Stimulated activated CD8-positive, alpha-beta memory T cell treated with anti-CD3 and anti-CD28 coated beads, Interleukin-12 subunit alpha, Interleukin-12 subunit beta, amount 100 ng/mL, for 4 hours (primary cell): ENCODE data around the gene GALNT7.

Source experiments
- DNase-seq: peaks from one replicate; pipeline ENCODE4 v3.0.0-alpha.2; 2020; ENCODE audit warnings: low read depth

Gene GALNT7

GRCh38 chr4:173267711-173268110 lies 99.1 kb downstream of the GALNT7 start:
- DNase-seq, result no peak

GRCh38 chr4:173269280-173269679 lies 100.7 kb downstream of the GALNT7 start:
- no peak for DNase-seq

- no peak for DNase-seq
These were observed 101.9 kb downstream of the GALNT7 start for GRCh38 chr4:173270312-173271027.

- no peak for DNase-seq
These were observed 103.7 kb downstream of the GALNT7 start for GRCh38 chr4:173272314-173272713.

- no peak for DNase-seq
These were observed 104.4 kb downstream of the GALNT7 start for GRCh38 chr4:173272996-173273395.

GRCh38 chr4:173273941-173274340 lies 105.3 kb downstream of the GALNT7 start:
- DNase-seq, result no peak

GRCh38 chr4:173274744-173275143 lies 106.1 kb downstream of the GALNT7 start:
- DNase-seq, result no peak

GRCh38 chr4:173275150-173275549 lies 106.5 kb downstream of the GALNT7 start:
- no peak for DNase-seq

- no peak for DNase-seq
These were observed 108.7 kb downstream of the GALNT7 start for GRCh38 chr4:173277340-173277739.

- no peak for DNase-seq
These were observed 112.4 kb downstream of the GALNT7 start for GRCh38 chr4:173280998-173281397.

GRCh38 chr4:173281406-173282255 lies 113.0 kb downstream of the GALNT7 start:
- no peak for DNase-seq

GRCh38 chr4:173282256-173282562 lies 113.6 kb downstream of the GALNT7 start:
- DNase-seq, result no peak

GRCh38 chr4:173282626-173283025 lies 114.0 kb downstream of the GALNT7 start:
- no peak for DNase-seq

GRCh38 chr4:173284463-173284862 lies 115.9 kb downstream of the GALNT7 start:
- DNase-seq, result no peak

- no peak for DNase-seq
These were observed 118.9 kb downstream of the GALNT7 start for GRCh38 chr4:173287486-173287885.

- peak; percentile 5 for DNase-seq
These were observed 119.7 kb downstream of the GALNT7 start for GRCh38 chr4:173288296-173288695.

- DNase-seq, result no peak
These were observed 120.2 kb downstream of the GALNT7 start for GRCh38 chr4:173288698-173289352.

GRCh38 chr4:173289353-173289727 lies 120.7 kb downstream of the GALNT7 start:
- DNase-seq, result no peak

- DNase-seq, result no peak
These were observed 123.3 kb downstream of the GALNT7 start for GRCh38 chr4:173291899-173292298.

GRCh38 chr4:173293663-173294062 lies 125.1 kb downstream of the GALNT7 start:
- DNase-seq, result no peak

GRCh38 chr4:173294444-173294843 lies 125.8 kb downstream of the GALNT7 start:
- DNase-seq, result no peak

GRCh38 chr4:173301518-173302201 lies 133.0 kb downstream of the GALNT7 start:
- no peak for DNase-seq
